H9 (cell line): Measurements from ENCODE around the gene C2orf72. TPM values are rescaled to one million over a fixed set of nuclear protein-coding genes. Genes with fewer than 3 reads are reported as not detected.
"Not testable (repeated sequence)": the region's sequence is repeated elsewhere in the genome, so short reads cannot be mapped to it uniquely, and the experiment has no call there.

Experiments
- DNase-seq: peaks from one replicate; pipeline ENCODE4 v3.0.0-alpha.2; 2017
- H2AFZ ChIP-seq: one replicate; pipeline ENCODE4 v1.6.1; 2013; ENCODE audit warnings: mild to moderate bottlenecking, low read length, control low read depth, moderate library complexity
- H2AK5ac ChIP-seq: 2 replicates; pipeline ENCODE4 v1.6.1; 2013; ENCODE audit warnings: low read length, control low read depth, mixed read lengths; ENCODE audit not compliant: insufficient read length
- H2BK120ac ChIP-seq: one replicate; pipeline ENCODE4 v1.6.1; 2013; ENCODE audit warnings: low read depth, mild to moderate bottlenecking, low read length, control low read depth, inconsistent platforms; ENCODE audit not compliant: poor library complexity, severe bottlenecking
- H2BK12ac ChIP-seq: 2 replicates; pipeline ENCODE4 v1.6.1; 2013; ENCODE audit warnings: low read length, control low read depth, mixed read lengths, low read depth; ENCODE audit not compliant: insufficient read length
- H2BK15ac ChIP-seq: 2 replicates; pipeline ENCODE4 v1.6.1; 2013; ENCODE audit warnings: low read depth, low read length, control low read depth
- H2BK20ac ChIP-seq: one replicate; pipeline ENCODE4 v1.6.1; 2013; ENCODE audit warnings: low read depth, mild to moderate bottlenecking, low read length, control low read depth, inconsistent platforms; ENCODE audit not compliant: poor library complexity, severe bottlenecking
- H2BK5ac ChIP-seq: 2 replicates; pipeline ENCODE4 v1.6.1; 2013; ENCODE audit warnings: low read length, control low read depth, mixed read lengths; ENCODE audit not compliant: insufficient read length
- H3K14ac ChIP-seq: 2 replicates; pipeline ENCODE4 v1.6.1; 2013; ENCODE audit warnings: low read length, control low read depth; ENCODE audit not compliant: insufficient read depth
- H3K18ac ChIP-seq: 2 replicates; pipeline ENCODE4 v1.6.1; 2013; ENCODE audit warnings: low read depth, mild to moderate bottlenecking, mixed read lengths, low read length, control low read depth; ENCODE audit not compliant: insufficient read length
- H3K23ac ChIP-seq: 2 replicates; pipeline ENCODE4 v1.6.1; 2013; ENCODE audit warnings: low read length, control low read depth, mixed read lengths, low read depth; ENCODE audit not compliant: insufficient read length
- H3K23me2 ChIP-seq: 2 replicates; pipeline ENCODE4 v1.6.1; 2013; ENCODE audit warnings: low read depth, mild to moderate bottlenecking, mixed read lengths, low read length, control low read depth; ENCODE audit not compliant: insufficient read length, poor library complexity, severe bottlenecking
- H3K27ac ChIP-seq: 2 replicates; pipeline ENCODE4 v1.5.1; 2013; ENCODE audit warnings: low read length, control low read depth, mixed read lengths, low read depth; ENCODE audit not compliant: insufficient read length
- H3K27me3 ChIP-seq: 2 replicates; pipeline ENCODE4 v1.6.1; 2013; ENCODE audit warnings: low read length, control low read depth, inconsistent platforms; ENCODE audit not compliant: insufficient read depth
- H3K4ac ChIP-seq: 2 replicates; pipeline ENCODE4 v1.6.1; 2013; ENCODE audit warnings: low read depth, mild to moderate bottlenecking, control low read depth, inconsistent platforms, low read length, moderate library complexity
- H3K4me1 ChIP-seq: 2 replicates; pipeline ENCODE4 v1.6.1; 2013; ENCODE audit warnings: low read length, control low read depth, inconsistent platforms; ENCODE audit not compliant: insufficient read depth
- H3K4me2 ChIP-seq: 2 replicates; pipeline ENCODE4 v1.6.1; 2013; ENCODE audit warnings: low read length, control low read depth, mixed read lengths; ENCODE audit not compliant: insufficient read length, insufficient read depth
- H3K56ac ChIP-seq: 2 replicates; pipeline ENCODE4 v1.6.1; 2013; ENCODE audit warnings: low read depth, mild to moderate bottlenecking, mixed read lengths, low read length, control low read depth; ENCODE audit not compliant: insufficient read length
- H3K79me1 ChIP-seq: 2 replicates; pipeline ENCODE4 v1.6.1; 2013; ENCODE audit warnings: low read depth, mild to moderate bottlenecking, moderate library complexity, low read length, control low read depth, inconsistent platforms; ENCODE audit not compliant: insufficient read depth, poor library complexity, severe bottlenecking
- H3K79me2 ChIP-seq: 2 replicates; pipeline ENCODE4 v1.6.1; 2013; ENCODE audit warnings: low read length, control low read depth, inconsistent platforms; ENCODE audit not compliant: insufficient read depth
- H3K9ac ChIP-seq: 2 replicates; pipeline ENCODE4 v1.6.1; 2013; ENCODE audit warnings: low read length, control low read depth, mixed read lengths; ENCODE audit not compliant: insufficient read length; ENCODE audit errors: extremely low read depth
- H3K9me3 ChIP-seq: one replicate; pipeline ENCODE4 v1.6.1; 2013; ENCODE audit warnings: low read depth, low read length, inconsistent platforms; ENCODE audit not compliant: control insufficient read depth
- H3T11ph ChIP-seq: one replicate; pipeline ENCODE4 v1.6.1; 2013; ENCODE audit warnings: mild to moderate bottlenecking, low read length, control low read depth, inconsistent platforms
- H4K20me1 ChIP-seq: one replicate; pipeline ENCODE4 v1.6.1; 2013; ENCODE audit not compliant: control insufficient read depth, insufficient read length, insufficient read depth
- H4K5ac ChIP-seq: 2 replicates; pipeline ENCODE4 v1.6.1; 2013; ENCODE audit warnings: low read depth, mild to moderate bottlenecking, mixed read lengths, low read length, control low read depth; ENCODE audit not compliant: insufficient read length
- H4K8ac ChIP-seq: replicated peaks from 2 replicates; pipeline ENCODE4 v1.6.1; 2013; ENCODE audit warnings: low read length, control low read depth, mixed read lengths, low read depth; ENCODE audit not compliant: insufficient read length
- H4K91ac ChIP-seq: 2 replicates; pipeline ENCODE4 v1.6.1; 2013; ENCODE audit warnings: low read depth, mild to moderate bottlenecking, moderate library complexity, mixed read lengths, low read length, control low read depth; ENCODE audit not compliant: insufficient read length
- H3K27ac Mint-ChIP-seq, 3 experiments: 2 replicates in 2 of 3; 3 replicates in 1 of 3; pipeline ENCODE4 v1.8.0; 2020 to 2021; ENCODE audit warnings: mixed read lengths in 3 of 3, mild to moderate bottlenecking in 1 of 3, moderate library complexity in 1 of 3
- H3K27me3 Mint-ChIP-seq: 2 replicates; pipeline ENCODE4 v1.8.0; 2021; ENCODE audit warnings: low read depth, mild to moderate bottlenecking, moderate library complexity, mixed read lengths
- H3K36me3 Mint-ChIP-seq, 3 experiments: 2 replicates in 2 of 3; 3 replicates in 1 of 3; pipeline ENCODE4 v1.8.0; 2020 to 2021; ENCODE audit warnings: low read depth in 3 of 3, mixed read lengths in 3 of 3; ENCODE audit not compliant: insufficient read depth in 1 of 3
- H3K4me1 Mint-ChIP-seq, 2 experiments: 2 replicates each; pipeline ENCODE4 v1.8.0; 2020; ENCODE audit warnings: mixed read lengths in 2 of 2
- H3K4me3 Mint-ChIP-seq, 2 experiments: 2 replicates in 1 of 2; 3 replicates in 1 of 2; pipeline ENCODE4 v1.8.0; 2020 to 2021; ENCODE audit warnings: mild to moderate bottlenecking in 2 of 2, mixed read lengths in 2 of 2, moderate library complexity in 1 of 2
- H3K9me3 Mint-ChIP-seq, 2 experiments: 2 replicates in 1 of 2; 3 replicates in 1 of 2; pipeline ENCODE4 v1.8.0; 2020; ENCODE audit warnings: mild to moderate bottlenecking in 2 of 2, mixed read lengths in 2 of 2, moderate library complexity in 1 of 2
- WGBS: extraction: QIAGEN DNeasy Blood & Tissue Kit; methylation state at CpG from one replicate; pipeline ENCODE4 v1.1.7; 2013; ENCODE audit warnings: missing lambda C conversion rate, low lambda C conversion rate, mixed read lengths; ENCODE audit not compliant: insufficient read length; ENCODE audit errors: extremely low coverage; 5-methylcytosine and 5-hydroxymethylcytosine counted together
- total RNA-seq: library from RNA; stranded (reverse); gene quantifications from 2 replicates; pipeline ENCODE4 v1.2.1, GENCODE V29; 2021
- TF ChIP-seq, protein P1 (sequence below): fragments of 200-600 bp; sonication (generic); conservative IDR thresholded peaks from 3 replicates; pipeline ENCODE4 v1.8.0; 2021; ENCODE audit warnings: antibody characterized with exemption, mild to moderate bottlenecking

C2orf72 gene
- total RNA-seq, 1 experiment from 2014 or later = 1.0 TPM

GRCh38 chr2:231018184-231018583 is 19.1 kb upstream of the C2orf72 start:
- Histone ChIP-seq H2BK12ac (no peak overlapping the region), H3K23ac (no peak overlapping the region), H3K79me2 (no peaks in the 10 kb centered on the region), H4K91ac (no peak overlapping the region), H3K4ac (no peak overlapping the region), H2AK5ac (no peak overlapping the region), H3K79me1 (no peaks in the 10 kb centered on the region), H4K5ac (no peak overlapping the region), H3K23me2 (no peaks in the 10 kb centered on the region), H3K56ac (no peak overlapping the region), H3K4me2 (no peak overlapping the region), H4K20me1 (no peaks in the 10 kb centered on the region), H3K14ac (no peak overlapping the region), H3K18ac (no peak overlapping the region), H3K9me3 (no peaks in the 10 kb centered on the region), H2BK15ac (no peak overlapping the region), H2BK20ac (no peak overlapping the region), H2AFZ (no peak overlapping the region), H3K9ac (no peak overlapping the region), H2BK5ac (no peak overlapping the region), H3T11ph (no peak overlapping the region), H4K8ac (no peak overlapping the region), H3K4me1 (no peaks in the 10 kb centered on the region), H3K27me3 (no peaks in the 10 kb centered on the region), H3K27ac (no peak overlapping the region), H2BK120ac (no peak overlapping the region)
- Mint-ChIP-seq H3K27me3 (peaks cover 19% of the 10 kb centered on the region), H3K4me1 (peaks cover 23 to 25% of the 10 kb centered on the region in 2 experiments), H3K36me3 (peaks cover 0 to 4% (median 0%) of the 10 kb centered on the region in 3 experiments; a peak in 1 of 7 replicates), H3K9me3 (no peaks in the 10 kb centered on the region; a peak in 2 of 5 replicates), H3K27ac (no peak overlapping the region), H3K4me3 (no peak overlapping the region)
- no peak for DNase-seq
- TF ChIP-seq, protein P1, sequence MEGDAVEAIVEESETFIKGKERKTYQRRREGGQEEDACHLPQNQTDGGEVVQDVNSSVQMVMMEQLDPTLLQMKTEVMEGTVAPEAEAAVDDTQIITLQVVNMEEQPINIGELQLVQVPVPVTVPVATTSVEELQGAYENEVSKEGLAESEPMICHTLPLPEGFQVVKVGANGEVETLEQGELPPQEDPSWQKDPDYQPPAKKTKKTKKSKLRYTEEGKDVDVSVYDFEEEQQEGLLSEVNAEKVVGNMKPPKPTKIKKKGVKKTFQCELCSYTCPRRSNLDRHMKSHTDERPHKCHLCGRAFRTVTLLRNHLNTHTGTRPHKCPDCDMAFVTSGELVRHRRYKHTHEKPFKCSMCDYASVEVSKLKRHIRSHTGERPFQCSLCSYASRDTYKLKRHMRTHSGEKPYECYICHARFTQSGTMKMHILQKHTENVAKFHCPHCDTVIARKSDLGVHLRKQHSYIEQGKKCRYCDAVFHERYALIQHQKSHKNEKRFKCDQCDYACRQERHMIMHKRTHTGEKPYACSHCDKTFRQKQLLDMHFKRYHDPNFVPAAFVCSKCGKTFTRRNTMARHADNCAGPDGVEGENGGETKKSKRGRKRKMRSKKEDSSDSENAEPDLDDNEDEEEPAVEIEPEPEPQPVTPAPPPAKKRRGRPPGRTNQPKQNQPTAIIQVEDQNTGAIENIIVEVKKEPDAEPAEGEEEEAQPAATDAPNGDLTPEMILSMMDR = no peak
- no CpG with 5 or more reads among the region's 3 CpGs for WGBS

DNA sequence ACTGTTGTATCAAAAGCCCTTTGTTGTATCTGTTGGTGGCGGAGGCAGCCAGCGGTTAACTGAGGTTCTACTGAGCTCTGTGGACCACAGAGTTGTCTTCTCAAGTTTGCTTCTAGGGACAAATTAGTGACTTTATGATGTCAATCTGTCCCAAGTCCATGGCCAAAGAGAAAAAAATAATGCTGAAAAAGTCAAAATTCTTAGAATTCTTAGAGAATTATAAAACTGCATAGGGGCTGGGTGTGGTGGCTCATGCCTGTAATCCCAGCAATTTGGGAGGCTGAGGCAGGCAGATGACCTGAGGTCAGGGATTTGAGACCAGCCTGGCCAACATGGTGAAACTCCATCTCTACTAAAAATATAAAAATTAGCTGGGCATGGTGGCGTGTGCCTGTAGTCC is 12.3 kb upstream of the C2orf72 start:
- H3K23me2 ChIP-seq, H3K4me3 Mint-ChIP-seq, H2BK120ac ChIP-seq, DNase-seq, H4K8ac ChIP-seq, H3K27me3 Mint-ChIP-seq, H3K56ac ChIP-seq, H2AFZ ChIP-seq, H2BK12ac ChIP-seq, H2BK5ac ChIP-seq, H2BK15ac ChIP-seq, H4K20me1 ChIP-seq, H4K5ac ChIP-seq, H2AK5ac ChIP-seq, H3K9ac ChIP-seq, H3K27ac ChIP-seq, H3K4me1 Mint-ChIP-seq, H3K27me3 ChIP-seq, H3K36me3 Mint-ChIP-seq, H3K14ac ChIP-seq, H3T11ph ChIP-seq, H3K9me3 ChIP-seq, H3K4me2 ChIP-seq, H3K4me1 ChIP-seq, H4K91ac ChIP-seq, H3K4ac ChIP-seq, H2BK20ac ChIP-seq, H3K18ac ChIP-seq, H3K79me2 ChIP-seq, H3K27ac Mint-ChIP-seq, H3K9me3 Mint-ChIP-seq, H3K79me1 ChIP-seq, H3K23ac ChIP-seq: not testable (repeated sequence)
- WGBS = no CpG with 5 or more reads among the region's 3 CpGs
